HG03521 (cell line): ENCODE data around the gene KLHL2.

Experiments used
- ATAC-seq: cut with Tn5 transposase; IDR thresholded peaks from one replicate; pipeline ENCODE4 v1.9.1; 2021; ENCODE audit warnings: mild to moderate bottlenecking, moderate library complexity; ENCODE audit not compliant: unreplicated experiment

The KLHL2 gene

DNA sequence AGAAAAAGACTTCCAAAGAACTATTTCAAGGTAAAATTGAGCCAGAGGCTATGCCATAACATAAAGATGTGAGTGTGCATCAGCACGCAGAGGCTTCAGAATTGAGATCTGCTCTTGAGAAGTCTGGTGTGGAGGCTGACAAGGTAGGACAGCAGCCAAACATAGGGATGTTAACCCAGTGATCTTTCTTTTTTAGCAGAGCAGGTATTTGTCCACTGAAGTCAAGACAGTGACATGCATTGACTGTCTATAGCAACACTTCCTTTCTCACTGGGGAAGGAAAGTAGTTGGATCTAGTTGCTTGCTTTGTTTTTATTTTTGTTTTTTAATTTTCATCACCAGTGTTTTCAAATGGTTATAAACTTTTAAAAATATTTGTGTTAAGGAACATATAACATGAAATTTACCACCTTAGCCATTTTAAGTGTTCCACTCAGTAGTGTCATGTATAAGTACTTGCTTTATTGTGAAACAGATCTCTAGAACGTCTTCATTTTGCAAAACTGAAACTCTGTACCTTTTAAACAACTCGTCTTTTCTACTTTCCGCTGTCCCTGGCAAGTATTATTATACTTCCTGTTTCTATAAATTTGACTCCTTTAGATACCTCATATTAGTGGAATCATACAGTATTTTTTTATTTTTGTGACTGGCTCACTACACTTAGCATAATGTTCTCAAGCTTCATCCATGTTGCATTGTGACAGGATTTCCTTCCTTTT lies 79.4 kb downstream of the KLHL2 start:
- ATAC-seq, result peak; percentile 68

DNA sequence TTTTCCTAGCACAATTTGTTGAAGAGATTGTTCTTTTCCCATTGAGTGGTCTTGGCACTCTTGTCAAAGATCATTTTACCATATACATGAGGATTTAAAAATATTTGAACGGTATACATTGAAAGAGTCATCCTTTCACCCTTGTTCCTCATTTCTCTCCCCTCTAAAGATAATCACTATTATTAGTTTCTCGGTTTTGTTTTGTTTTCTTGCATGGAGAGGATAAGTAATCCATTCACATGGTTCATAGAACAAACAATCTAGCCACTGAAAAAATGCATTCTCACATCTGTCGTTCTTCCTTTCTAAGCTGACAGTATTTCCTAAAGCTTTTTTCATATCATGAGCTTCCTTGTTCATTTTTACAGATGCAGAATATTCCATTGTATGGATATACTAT lies 80.9 kb downstream of the KLHL2 start:
- peak; percentile 55 for ATAC-seq

- peak; percentile 18 for ATAC-seq
These were observed 81.5 kb downstream of the KLHL2 start for GRCh38 chr4:165288639-165289422.

- no peak for ATAC-seq
These were observed 82.0 kb downstream of the KLHL2 start for GRCh38 chr4:165289423-165289785.

DNA sequence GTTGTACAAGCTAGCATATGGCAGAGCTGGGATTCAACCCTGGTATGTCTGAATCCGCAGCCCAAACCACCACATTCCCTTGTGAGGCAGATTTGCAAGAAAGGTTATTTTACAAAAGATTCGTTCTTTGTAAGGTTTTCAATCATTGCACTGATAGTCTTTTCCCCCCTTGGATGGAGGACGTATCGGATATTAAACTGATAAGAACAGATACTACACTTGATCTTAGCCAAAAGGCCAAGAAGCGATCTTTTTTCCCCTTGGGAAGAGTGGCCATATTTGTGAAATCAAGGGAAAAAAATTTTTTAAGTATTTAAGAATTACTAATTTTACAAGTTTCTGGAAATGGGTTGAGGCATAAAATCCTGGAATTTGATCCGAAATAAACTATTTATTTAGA lies 85.7 kb downstream of the KLHL2 start:
- ATAC-seq, result no peak

DNA sequence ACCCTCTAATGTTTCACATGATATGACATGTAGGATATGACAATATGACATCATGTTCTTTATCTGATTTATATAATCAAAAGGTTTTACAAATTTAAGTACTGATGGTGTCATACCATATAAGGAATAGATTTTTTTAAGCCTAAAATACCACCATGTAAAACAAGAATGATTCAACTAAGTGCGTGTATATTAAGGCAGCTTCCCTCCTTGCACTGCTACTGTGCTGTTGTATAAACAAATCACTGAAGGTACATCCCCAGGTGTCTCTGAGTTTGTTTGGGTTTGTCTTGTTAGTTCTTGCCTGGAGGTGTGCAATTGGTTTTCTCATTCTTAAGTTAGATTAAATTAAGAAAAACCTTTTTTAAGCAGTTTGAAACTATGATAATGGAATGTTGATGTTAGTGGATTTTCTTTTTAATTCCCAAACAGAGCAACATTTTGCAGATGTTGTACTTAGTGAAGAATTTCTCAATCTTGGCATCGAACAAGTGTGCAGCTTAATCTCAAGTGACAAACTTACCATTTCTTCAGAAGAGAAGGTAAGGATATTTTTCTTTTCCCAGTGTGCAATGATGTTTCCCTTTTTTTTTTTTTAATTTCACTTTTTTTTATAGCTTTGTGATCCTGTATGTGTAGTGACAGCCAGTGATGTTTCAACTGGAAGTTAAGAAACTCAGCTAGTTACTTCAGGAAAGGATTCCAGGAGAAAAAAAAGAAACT lies 86.7 kb downstream of the KLHL2 start:
- no peak for ATAC-seq

GRCh38 chr4:165294907-165295306 lies 87.5 kb downstream of the KLHL2 start:
- peak; percentile 90 for ATAC-seq

DNA sequence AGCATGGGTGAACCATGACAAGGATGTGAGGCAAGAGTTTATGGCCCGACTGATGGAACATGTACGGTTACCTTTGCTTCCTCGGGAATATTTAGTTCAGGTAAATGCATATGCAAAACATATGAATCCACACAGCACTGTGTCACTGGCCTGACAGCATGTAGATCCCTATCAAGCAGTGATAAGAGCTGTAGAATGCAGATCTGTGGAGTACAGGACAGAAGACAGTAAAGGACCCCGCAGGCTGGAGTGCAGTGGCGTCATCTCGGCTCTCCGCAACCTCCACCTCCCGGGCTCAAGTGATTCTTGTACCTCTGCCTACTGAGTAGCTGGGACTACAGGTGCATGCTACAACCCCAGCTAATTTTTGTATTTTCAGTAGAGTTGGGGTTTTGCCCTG lies 90.3 kb downstream of the KLHL2 start:
- no peak for ATAC-seq

GRCh38 chr4:165299399-165300060 lies 92.2 kb downstream of the KLHL2 start:
- no peak for ATAC-seq

GRCh38 chr4:165301833-165302232 lies 94.5 kb downstream of the KLHL2 start:
- peak; percentile 69 for ATAC-seq

GRCh38 chr4:165302658-165303057 lies 95.3 kb downstream of the KLHL2 start:
- ATAC-seq, result no peak

DNA sequence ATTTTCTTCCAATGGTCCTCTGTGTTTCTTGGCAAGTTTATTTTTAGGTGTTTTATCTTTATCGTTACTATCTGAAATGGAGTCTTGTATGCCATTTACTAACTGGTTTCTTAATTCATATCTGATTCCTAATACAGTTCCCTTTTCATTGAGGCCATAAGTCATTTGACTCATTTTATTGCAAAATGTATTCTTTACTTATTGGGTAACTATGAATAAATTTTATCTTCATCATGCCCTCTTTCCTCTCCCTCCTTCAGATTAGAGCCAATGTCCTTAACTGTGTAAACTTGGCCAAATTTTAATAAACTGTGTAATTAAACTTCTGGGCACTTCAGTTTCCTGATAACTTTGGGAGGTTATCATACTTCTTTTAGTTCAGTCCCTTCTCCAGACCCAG lies 100.8 kb downstream of the KLHL2 start:
- ATAC-seq, result no peak

- ATAC-seq, result no peak
These were observed 101.2 kb downstream of the KLHL2 start for GRCh38 chr4:165308606-165309005.

GRCh38 chr4:165309456-165309855 lies 102.1 kb downstream of the KLHL2 start:
- no peak for ATAC-seq

- no peak for ATAC-seq
These were observed 105.1 kb downstream of the KLHL2 start for GRCh38 chr4:165312506-165312905.

GRCh38 chr4:165319030-165319429 lies 111.7 kb downstream of the KLHL2 start:
- no peak for ATAC-seq

DNA sequence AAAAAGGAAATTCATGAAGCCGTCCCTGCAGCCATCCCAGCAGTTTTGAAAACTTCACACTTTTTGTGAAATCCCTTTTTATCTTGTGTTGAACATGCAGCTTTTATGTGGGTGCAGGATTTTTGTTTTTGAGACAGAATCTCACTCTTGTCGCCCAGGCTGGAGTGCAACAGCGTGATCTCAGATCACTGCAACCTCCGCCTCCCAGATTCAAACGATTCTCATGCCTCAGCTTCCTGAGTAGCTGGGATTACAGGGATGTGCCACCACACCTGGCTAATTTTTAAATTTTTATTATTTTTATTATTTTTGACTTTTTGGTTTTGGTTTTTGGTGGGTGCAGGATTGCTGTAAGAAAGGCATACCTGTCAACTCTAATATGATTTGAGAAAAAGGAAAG lies 112.1 kb downstream of the KLHL2 start:
- no peak for ATAC-seq

GRCh38 chr4:165324236-165324917 lies 117.0 kb downstream of the KLHL2 start:
- no peak for ATAC-seq

GRCh38 chr4:165324918-165325304 lies 117.5 kb downstream of the KLHL2 start:
- ATAC-seq, result no peak

GRCh38 chr4:165325732-165326512 lies 118.6 kb downstream of the KLHL2 start:
- no peak for ATAC-seq
